Osteocyte (in vitro differentiated cells): ENCODE data around the gene OGFOD3. TPM values are rescaled to one million over a fixed set of nuclear protein-coding genes. Genes with fewer than 3 reads are reported as not detected.

ENCODE experiments used
- DNase-seq: peaks from one replicate; pipeline ENCODE4 v3.0.0; 2021; ENCODE audit warnings: mixed read lengths; ENCODE audit not compliant: unreplicated experiment; ENCODE audit errors: extremely low spot score
- H3K27ac Mint-ChIP-seq: one replicate; pipeline ENCODE4 v1.8.0; 2021; ENCODE audit warnings: mild to moderate bottlenecking, mixed read lengths; ENCODE audit not compliant: unreplicated experiment
- H3K27me3 Mint-ChIP-seq: one replicate; pipeline ENCODE4 v1.8.0; 2021; ENCODE audit warnings: mixed read lengths; ENCODE audit not compliant: unreplicated experiment
- H3K36me3 Mint-ChIP-seq: one replicate; pipeline ENCODE4 v1.8.0; 2021; ENCODE audit warnings: mixed read lengths; ENCODE audit not compliant: unreplicated experiment
- H3K4me1 Mint-ChIP-seq: one replicate; pipeline ENCODE4 v1.8.0; 2021; ENCODE audit warnings: mixed read lengths; ENCODE audit not compliant: unreplicated experiment
- H3K4me3 Mint-ChIP-seq: one replicate; pipeline ENCODE4 v1.8.0; 2021; ENCODE audit warnings: mild to moderate bottlenecking, moderate library complexity, mixed read lengths; ENCODE audit not compliant: unreplicated experiment
- H3K9me3 Mint-ChIP-seq: one replicate; pipeline ENCODE4 v1.8.0; 2021; ENCODE audit warnings: mixed read lengths; ENCODE audit not compliant: unreplicated experiment
- total RNA-seq: library from RNA; stranded (reverse); gene quantifications from 2 replicates; pipeline ENCODE4 v1.2.1, GENCODE V29; 2021
- TF ChIP-seq, protein P1 (sequence below): fragments of 200-600 bp; sonication (generic); IDR thresholded peaks from 2 replicates; pipeline ENCODE4 v1.5.0; 2021; ENCODE audit warnings: antibody characterized with exemption, mild to moderate bottlenecking, moderate library complexity

OGFOD3 gene
- total RNA-seq, 1 donor from 2014 or later = 32.8 TPM

DNA sequence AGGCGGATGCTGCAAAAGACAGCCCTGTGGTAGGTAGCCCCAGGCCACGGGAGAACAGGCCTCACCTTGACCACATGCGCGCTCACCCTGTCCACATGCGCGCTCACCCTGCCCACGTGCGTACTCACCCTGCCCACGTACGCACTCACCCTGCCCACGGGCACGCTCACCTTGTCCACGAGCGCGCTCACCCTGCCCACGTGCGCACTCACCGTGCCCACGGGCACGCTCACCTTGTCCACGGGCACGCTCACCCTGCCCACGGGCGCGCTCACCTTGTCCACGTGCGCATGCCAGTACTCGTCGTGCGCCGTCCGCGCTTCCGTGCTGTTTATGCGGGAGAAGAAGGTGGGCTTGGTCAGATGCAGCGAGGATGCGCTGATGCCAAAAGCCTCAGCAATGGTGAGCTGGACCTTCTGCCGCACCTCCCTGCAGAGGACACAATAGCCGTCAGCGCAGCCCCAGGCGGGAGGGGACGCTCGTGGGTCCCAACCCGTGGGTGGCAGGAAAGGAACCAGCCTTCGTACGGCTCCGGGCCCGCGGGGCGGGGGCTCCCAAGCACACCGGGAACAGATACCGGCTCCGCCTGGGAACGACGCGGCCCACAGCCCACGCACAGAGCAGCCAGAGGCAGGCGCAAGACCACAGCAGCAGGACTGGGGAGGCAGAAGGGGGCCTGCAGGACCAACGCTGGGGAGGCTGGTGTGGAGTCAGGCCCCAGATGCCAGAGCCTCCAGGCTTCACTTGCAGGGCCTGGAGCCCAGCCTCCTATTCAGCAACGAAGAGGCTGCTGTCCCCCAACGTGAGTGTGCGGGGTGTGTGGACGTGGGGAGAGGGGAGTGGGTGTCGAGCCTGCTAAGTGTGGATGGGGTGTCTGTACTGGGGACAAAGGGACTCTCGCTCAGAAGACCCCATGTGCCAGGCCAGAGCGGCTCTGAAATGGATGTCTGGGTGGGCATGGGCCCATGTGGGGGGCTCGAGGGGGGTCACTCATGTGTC is 14.4 kb downstream of the OGFOD3 start:
- TF ChIP-seq, protein P1, sequence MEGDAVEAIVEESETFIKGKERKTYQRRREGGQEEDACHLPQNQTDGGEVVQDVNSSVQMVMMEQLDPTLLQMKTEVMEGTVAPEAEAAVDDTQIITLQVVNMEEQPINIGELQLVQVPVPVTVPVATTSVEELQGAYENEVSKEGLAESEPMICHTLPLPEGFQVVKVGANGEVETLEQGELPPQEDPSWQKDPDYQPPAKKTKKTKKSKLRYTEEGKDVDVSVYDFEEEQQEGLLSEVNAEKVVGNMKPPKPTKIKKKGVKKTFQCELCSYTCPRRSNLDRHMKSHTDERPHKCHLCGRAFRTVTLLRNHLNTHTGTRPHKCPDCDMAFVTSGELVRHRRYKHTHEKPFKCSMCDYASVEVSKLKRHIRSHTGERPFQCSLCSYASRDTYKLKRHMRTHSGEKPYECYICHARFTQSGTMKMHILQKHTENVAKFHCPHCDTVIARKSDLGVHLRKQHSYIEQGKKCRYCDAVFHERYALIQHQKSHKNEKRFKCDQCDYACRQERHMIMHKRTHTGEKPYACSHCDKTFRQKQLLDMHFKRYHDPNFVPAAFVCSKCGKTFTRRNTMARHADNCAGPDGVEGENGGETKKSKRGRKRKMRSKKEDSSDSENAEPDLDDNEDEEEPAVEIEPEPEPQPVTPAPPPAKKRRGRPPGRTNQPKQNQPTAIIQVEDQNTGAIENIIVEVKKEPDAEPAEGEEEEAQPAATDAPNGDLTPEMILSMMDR = no peak

DNA sequence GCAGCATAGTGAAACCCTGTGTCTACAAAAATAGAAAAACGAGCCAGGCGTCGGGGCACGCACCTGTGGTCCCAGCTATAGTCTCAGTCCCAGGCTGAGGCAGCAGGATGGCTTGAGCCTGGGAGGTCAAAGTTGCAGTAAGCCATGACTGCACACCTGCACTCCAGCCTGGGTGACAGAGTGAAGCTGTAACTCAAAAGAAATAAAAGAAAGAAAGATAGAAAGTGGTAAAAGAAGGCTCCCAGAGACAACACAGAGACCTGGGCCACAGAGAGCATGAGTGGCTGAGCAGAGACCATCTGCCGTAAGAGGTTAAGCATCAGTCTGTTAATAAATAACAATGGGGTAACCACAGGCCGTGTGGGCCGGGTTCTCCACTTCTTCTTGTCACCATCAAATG is 15.5 kb downstream of the OGFOD3 start:
- Mint-ChIP-seq H3K27ac (no peak overlapping the region), H3K27me3 (no peaks in the 10 kb centered on the region), H3K4me1 (peaks cover 34% of the 10 kb centered on the region), H3K4me3 (no peak overlapping the region), H3K36me3 (peaks cover 12% of the 10 kb centered on the region), H3K9me3 (no peaks in the 10 kb centered on the region)
- no peak for DNase-seq
- TF ChIP-seq, protein P1 = no peak

More for the DNA sequence above, 14.4 kb downstream of the OGFOD3 start:
- no peak overlapping the region for H3K27ac Mint-ChIP-seq
- H3K4me1 Mint-ChIP-seq = peaks cover 33% of the 10 kb centered on the region
- H3K27me3 Mint-ChIP-seq = no peaks in the 10 kb centered on the region
- no peak for DNase-seq
- H3K4me3 Mint-ChIP-seq = no peak overlapping the region
- H3K9me3 Mint-ChIP-seq = no peaks in the 10 kb centered on the region
- peaks cover 12% of the 10 kb centered on the region for H3K36me3 Mint-ChIP-seq

DNA sequence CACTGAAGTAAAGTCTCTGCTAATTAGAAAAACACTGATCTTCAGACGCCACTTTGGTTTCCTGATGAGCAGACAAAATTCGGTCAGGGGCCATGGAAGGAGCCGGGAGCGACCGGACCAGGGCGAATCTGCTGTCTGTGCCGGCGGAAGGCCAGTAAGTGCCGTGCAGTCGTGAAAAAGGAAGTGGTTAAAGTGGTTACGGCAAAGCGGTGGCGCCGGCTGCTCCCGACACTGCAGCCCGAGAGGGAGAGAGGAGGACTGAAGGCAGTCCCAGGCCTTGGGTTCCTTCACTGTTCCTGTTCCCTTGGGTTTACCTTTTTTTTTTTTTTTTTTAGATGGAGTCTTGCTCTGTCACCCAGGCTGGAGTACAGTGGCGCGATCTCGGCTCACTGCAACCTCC is 17.6 kb downstream of the OGFOD3 start:
- no peak for DNase-seq
- Mint-ChIP-seq H3K27ac (no peak overlapping the region), H3K4me1 (peaks cover 40% of the 10 kb centered on the region), H3K36me3 (peaks cover 10% of the 10 kb centered on the region), H3K4me3 (no peak overlapping the region), H3K27me3 (no peaks in the 10 kb centered on the region), H3K9me3 (no peaks in the 10 kb centered on the region)
- TF ChIP-seq, protein P1 = no peak

DNA sequence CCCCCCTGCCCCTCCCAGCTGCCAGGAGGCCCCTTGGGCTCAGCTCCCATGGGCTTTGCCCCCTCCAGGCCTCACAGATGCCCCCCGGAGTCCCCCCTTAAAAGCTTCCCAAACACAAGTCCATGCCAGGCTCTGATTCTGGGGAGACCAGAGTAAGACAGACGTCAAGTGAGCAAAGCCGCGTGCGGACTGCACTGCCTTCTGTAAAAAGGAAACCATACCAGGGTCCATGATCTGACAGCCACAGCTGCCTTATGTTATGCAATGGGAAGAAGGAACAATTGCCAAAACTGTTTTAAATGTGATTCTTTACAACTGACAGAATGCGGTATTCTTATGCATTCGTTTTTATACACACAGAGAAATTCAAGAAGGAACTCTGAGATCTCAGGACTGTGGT is 18.2 kb downstream of the OGFOD3 start:
- H3K4me1 Mint-ChIP-seq = peaks cover 42% of the 10 kb centered on the region
- H3K9me3 Mint-ChIP-seq = no peaks in the 10 kb centered on the region
- no peak overlapping the region for H3K4me3 Mint-ChIP-seq
- H3K27ac Mint-ChIP-seq = no peak overlapping the region
- peaks cover 10% of the 10 kb centered on the region for H3K36me3 Mint-ChIP-seq
- no peak for DNase-seq
- H3K27me3 Mint-ChIP-seq = no peaks in the 10 kb centered on the region
- TF ChIP-seq, protein P1 = no peak

DNA sequence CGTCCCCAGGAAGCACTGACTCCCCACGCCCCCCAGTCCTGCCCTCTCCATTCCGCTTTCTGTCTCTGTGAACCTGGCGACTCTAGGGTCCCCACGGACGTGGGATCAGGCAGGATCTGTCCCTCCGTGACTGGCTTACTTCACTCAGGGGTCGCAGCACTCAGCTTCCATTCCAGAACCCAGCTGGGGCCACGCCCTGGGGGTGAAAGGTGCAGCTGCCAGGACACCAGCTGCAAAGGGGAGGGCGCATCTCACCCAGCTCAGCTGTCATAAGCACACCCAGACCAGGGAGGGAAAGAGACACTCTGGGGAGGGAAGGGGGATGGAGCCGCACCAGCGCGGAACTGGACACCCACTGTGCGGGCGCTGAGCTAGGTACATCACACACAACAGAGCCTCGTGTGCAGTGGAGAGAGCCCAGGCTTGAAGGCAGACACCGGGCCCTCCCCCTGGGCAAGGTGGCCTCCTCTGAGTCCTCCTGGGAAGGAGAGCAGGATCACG is 18.7 kb downstream of the OGFOD3 start:
- Mint-ChIP-seq H3K36me3 (peaks cover 10% of the 10 kb centered on the region), H3K9me3 (no peaks in the 10 kb centered on the region), H3K27ac (peak overlapping the region; percentile 73), H3K4me1 (peaks cover 42% of the 10 kb centered on the region), H3K4me3 (no peak overlapping the region), H3K27me3 (no peaks in the 10 kb centered on the region)
- no peak for DNase-seq
- TF ChIP-seq, protein P1 = no peak
